Measurements from ENCODE around the gene CD276.
"Not testable (repeated sequence)": the region's sequence is repeated elsewhere in the genome, so short reads cannot be mapped to it uniquely, and the experiment has no call there.

CD276 gene

DNA sequence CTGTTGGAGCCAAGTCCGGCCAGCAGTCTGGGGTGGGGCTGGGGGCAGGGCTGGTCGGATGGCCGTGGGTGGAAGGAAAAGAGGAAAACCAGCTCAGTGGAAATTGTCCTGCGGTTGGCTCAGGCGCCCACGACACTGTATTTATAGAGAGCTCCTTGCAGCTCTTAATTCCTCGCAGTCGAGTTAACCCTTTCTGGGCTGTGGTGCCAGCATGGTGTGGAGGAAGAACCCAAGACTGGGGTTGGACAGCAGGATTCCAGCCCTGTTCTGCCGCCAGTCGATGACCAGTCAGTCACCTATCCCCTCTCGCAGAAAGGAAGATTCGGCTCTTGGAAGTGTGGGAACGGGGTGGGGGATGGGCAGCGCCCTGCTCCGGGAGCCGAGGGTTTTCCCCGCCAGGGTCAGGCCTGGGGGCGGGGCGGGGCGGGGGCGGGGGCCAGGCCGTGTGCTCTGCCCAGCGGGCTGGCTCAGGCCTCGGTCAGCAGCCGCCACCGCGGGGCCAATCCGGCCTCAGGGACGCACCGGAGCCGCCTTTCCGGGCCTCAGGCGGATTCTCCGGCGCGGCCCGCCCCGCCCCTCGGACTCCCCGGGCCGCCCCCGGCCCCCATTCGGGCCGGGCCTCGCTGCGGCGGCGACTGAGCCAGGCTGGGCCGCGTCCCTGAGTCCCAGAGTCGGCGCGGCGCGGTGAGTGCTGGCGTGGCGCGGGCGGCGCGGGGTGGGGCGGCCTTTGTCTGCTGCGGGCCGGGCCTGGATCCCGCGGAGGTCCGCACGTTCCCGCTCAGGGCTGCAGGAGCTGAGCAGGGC lies at the start of gene CD276:
CD276 (plus strand) TSS at position 607 of the 804 bp plus-strand sequence. CDS start 15,257 bp downstream, outside the sequence.
- DNase-seq, result peak; percentile 77

DNA sequence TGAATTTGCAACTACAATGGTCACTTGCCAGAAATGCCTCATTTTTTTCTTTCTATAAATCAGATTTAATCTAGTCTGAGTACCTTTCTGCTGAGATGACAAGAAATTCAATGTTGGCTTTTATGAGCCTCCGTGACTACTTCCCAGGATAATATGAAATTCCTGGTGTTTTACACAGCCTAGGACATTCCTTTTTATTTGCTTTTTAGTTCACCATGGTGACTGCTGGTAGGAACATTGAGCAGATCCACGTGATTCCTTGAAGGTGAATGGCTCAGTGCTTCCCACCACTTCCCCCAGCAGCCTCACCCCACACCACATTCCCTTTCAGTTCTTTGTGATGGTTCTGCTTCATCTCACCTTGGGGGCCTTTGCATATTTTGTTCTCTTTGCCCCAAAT lies 46.7 kb upstream of the CD276 start:
- DNase-seq, result no peak

DNA sequence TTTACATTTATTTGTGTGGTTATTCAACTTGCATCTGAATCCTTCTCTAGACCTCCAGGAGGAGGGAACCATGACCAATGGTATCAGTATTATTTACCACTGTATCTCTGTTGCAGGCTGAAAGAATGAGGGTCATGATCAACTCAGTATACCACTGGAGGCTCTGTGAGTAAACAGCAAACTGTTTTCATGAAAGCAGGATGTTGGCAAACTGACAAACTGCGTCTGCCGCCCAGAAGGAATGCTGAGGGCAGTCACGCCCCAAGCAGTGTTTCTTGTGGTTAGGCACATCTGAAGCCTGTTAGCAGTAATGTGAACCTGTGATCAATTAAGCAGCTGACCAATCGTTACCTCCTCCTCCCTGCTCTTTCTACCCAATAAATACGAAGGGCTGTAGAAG lies 44.7 kb upstream of the CD276 start:
- not testable (repeated sequence) for DNase-seq

DNA sequence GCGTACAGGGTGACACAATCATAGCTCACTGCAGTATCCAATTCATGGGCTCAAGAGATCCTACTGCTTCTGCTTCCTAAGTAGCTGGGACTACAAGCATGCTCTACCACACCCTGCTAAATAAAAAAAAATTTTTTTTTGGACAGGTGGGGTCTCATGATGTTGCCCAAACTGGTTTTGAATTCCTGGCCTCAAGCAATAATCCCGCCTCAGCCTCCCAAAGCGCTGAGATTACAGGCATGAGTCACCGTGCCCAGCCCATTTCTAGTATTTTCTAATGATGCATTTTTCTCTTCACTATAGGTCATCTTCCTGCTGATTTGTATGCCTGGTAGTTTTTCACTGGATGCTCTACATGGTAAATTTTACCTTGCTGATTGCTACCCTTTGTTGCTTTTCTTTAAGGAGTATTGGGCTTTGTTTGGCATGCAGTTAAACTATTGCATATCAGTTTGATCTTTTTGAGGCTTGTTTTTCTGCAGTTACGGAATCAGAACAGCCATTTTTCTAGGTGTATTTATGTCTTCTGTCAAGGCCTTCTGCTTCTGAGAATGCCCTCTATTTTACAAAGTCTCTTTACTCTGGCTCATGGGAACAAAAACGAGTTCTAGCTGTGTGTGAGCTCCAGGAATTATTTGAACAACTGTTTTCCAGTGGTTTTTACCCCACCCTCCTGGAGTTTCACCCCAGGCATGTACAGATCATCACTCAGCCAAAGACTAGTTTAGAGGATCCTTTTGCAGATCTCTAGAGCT lies 36.7 kb upstream of the CD276 start:
- peak; percentile 68 for DNase-seq

DNA sequence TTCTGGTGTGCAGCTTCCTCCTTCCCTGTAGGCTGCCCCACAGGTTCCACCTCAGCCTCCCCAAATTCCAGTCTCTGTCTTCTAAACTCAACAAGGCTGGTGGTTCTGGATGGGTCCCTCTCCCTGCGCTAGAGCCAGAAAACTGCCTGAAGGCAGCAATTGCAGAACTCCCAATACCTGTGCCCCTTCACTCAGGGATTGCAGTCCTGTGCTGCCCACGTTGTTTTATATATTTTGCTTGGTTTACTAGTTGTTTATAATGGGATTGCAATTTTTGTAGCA lies 36.2 kb upstream of the CD276 start:
- DNase-seq, result no peak

DNA sequence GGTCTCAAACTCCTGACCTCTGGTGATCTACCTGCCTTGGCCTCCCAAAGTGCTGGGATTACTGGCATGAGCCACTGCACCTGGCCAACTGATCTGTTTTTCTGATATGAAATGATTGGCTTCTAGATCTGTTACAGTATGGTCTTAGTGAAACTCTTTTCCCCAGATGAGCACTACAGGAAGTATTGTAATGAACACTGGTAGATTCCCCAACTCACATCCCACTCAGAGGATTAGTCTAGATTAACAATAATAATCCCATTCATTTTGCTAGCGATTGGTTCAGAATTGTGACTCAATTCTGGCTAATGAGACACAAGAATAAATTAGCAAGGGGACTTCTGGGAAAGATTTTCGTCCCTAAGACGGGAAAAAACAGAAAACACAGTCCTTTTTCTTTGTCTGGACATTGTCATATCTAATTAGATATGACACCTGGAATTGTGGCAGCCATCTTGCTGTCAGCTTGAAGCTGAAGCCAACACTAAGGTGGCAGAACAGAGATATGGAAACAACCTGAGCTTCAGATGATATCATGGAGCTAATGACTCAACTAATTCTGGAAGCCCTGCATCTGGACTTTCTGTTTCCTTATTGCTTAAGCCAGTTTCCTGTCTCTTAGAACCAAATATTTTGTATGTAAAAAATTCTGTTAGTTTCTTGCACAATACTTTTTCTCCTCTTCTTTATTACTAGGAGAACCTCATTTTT lies 33.6 kb upstream of the CD276 start:
- DNase-seq, result peak; percentile 71

DNA sequence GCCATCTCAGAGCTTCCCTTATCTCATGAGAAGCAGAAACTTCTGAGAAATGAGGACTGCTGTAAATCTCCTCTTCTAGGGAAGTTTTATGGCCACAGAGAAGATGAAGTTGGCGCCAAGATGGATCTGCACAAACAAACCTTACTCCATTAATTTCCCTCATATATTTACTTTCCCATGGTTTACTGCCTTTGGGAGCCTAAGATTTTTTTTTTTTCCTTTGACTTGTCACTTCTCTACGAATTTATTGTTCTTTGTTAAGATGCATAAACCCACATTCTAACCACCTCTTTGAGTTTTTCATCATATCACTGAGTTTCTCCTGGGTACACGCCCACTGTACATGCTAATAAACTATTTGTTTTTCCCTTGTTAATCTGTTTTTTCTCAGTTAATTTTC lies 29.5 kb upstream of the CD276 start:
- DNase-seq, result no peak

DNA sequence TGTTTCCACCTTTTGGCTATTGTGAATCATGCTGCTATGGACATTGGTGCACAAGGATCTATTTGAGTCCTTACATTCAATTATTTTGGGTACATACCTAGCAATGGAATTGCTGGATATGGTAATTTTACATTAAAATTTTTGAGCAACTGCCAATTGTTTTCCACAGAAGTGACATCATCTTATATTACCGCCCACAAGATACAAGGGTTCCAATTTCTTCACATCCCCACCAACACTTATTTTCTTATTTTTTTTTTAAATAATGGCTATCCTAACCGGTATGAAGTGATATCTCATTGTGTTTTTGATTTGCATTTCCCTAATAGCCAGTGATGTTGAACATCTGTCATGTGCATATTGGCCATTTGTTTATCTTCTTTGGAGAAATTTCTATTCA lies 28.5 kb upstream of the CD276 start:
- no peak for DNase-seq

DNA sequence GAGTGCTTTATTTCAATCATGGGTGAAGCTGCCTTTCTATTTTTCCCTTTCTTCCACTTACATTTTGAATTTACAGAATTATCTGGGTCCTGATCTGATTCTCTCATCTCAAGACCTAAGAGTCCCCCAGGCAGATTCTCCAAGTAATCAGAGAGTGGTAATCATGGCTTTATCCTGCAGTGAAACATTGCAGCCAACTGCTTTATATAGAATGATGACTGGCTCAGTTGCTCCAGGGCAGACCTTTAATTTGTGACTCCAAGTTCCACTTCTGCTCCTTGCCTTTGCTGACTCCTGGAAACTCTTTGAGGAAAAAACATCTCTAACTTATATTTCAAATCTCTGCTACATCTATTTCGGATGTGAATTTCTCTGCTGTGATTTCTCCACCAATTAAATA lies 25.5 kb upstream of the CD276 start:
- DNase-seq, result no peak

DNA sequence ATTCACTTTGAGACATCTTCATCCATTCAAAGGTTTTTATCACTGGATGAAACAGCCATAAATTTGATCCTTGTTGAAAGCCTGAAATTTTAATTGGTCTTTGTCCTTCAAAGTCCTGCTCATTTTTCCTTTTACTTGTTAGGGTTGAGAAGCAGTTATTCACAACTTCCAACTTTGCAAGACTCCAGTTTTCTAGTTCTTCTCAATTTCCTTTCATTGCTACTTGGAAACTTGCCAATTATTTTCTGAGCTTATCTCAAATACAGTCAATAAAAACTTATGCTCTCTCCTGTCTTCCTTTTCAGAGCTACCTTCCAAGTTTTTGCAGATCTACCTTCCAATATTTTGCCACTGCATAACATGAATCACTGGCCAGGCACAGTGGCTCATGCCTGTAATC lies 23.7 kb upstream of the CD276 start:
- DNase-seq, result no peak

DNA sequence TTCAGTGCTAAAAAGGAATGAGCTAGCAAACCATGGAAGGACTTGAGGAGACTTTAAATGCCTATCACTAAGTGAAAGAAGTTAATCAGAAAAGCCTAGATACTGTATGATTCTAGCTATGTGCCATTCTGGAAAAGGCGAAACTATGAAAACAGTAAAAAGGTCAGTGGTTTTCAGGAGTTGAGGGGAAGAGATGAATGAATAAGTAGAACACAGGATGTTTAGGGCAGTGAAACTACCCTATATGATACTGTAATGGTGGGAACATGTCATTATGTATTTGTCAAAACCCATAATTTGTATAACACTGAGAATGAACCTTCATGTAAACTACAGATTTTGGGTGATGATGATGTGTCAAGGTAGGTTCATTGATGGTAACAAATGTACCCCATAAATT lies 9.6 kb upstream of the CD276 start:
- DNase-seq, result no peak

DNA sequence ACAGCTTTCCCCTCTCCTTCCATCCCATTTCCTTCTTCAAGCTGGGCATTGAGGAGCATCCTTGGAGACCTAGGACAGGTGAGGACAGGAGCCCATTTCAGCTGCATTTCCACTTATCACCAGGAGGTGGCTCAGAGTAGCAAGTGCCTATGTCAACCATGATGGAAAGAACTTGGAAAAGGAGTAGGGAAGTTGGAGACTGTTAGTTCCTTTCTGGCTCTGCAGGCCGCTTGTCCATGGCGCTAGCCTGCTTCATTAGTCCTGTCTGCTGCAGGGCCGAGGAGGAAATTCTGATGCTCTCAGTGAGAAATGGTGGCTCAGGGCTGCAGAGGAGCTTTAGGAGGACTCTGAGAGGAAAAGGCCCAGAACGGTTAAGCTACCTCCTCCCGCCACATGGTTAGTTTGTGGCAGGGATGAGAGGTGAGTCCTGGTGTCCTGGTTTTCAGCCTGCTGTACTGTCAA lies 7.0 kb upstream of the CD276 start:
- DNase-seq, result peak; percentile 51

DNA sequence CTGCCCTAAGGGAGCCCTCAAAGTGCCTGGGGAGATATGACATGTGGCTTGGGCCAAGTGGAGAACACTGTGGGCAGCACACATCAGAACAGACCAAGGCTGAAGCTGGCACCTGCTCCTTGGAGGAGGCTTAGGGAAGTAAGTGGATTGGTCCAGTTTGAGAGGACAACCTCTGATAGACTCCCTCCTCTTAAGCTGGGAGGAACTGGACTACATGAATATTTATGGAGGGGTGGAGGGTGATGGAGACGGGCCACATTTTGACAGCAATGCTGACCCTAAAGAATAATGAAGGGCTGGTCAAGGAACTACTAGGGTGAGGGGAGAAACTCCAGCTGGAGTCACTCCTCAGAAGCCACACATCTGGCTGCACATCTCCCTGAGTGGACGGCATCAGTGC lies 6.5 kb upstream of the CD276 start:
- no peak for DNase-seq

DNA sequence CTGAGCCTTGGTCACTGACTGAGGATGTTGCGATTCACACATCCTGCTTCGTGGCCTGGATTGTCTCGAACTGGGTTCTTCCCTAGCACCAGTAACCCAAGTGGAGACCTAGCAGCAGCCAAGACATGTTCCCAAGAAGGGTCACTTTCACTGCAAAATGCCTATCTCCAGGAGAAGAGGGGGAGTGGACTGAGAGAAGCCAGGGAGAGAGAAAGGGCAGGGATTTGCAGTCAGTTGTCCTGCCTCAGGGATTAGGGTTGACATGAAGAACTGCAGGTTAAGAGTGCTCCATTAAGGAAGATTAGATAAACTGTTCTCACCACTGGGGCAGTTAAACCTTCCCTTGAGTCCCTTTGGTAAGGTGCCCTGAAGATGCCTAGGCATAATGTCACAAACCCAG lies 5.7 kb upstream of the CD276 start:
- DNase-seq, result no peak

DNA sequence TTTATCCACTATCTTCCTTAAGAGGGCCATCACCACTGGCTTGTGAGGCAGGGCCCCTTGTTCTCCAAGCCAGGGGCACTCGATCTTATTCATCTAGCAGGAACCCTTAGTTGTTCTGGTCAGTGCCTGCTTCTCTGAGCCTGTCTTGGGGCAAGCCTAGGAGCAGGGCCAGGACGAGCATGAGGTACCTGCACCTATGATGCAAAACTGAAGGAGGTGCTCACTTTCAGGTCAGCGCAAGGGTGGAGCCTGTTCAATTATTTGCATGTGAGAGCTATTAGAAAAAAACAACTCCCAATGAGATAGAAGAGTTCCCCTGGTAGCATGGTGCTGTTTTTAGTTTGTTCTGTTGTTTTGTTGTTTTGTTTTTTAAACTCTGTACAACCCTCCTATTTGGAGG lies 5.0 kb upstream of the CD276 start:
- no peak for DNase-seq

DNA sequence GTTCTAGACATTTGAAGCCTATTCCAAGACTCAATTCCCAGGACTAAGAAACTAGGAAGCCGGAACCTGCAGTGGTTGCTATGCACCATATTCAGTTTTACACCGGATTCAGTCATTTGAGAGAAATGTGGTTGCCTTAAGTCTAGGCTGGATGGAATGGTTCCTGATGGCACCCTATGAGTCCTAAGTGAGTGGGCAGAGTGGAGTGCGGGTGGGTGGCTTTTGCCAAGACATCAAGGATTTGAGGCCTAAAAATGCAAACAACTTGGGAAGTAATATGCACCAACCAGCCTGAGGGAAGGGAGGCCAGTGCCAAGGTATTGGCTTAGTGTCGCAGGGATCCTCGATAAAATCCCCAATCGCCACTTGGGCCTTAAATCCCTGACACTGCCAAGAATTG lies 4.2 kb upstream of the CD276 start:
- no peak for DNase-seq

DNA sequence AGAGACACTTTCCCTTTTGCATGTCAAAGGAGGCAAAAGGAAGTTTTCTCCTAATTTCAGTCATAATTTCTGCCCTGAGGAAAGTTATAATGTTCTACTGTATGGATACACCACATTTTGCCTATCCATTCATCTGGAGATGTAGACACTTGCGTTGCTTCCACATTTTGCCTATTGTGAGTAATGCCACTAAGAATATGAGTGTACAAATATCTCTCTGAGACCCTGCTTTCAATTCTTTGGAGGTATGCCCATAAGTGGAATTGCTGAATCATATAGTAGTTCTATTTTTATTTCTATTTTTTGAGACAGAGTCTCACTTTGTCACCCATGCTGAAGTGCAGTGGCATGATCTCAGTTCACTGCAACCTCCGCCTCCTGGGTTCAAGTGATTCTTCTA lies 3.6 kb upstream of the CD276 start:
- DNase-seq, result no peak

DNA sequence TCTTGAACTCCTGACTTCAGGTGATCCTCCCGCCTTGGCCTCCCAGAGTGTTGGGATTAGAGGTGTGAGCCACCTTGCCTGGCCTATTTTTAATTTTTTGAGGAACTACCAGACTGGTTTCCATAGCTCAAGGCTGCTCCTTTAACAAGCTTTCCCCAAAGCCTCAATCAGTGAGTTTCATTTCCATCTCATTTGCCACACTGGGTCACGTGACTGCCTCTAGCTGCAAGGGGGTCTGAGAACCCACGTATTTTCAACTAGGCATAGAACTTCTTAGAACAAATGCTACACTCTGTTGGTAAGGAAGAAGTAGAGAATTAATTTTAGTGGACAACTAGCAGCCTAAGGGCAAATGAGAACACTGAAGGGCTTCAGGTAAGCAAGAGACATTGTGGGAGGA lies 3.1 kb upstream of the CD276 start:
- DNase-seq, result no peak

DNA sequence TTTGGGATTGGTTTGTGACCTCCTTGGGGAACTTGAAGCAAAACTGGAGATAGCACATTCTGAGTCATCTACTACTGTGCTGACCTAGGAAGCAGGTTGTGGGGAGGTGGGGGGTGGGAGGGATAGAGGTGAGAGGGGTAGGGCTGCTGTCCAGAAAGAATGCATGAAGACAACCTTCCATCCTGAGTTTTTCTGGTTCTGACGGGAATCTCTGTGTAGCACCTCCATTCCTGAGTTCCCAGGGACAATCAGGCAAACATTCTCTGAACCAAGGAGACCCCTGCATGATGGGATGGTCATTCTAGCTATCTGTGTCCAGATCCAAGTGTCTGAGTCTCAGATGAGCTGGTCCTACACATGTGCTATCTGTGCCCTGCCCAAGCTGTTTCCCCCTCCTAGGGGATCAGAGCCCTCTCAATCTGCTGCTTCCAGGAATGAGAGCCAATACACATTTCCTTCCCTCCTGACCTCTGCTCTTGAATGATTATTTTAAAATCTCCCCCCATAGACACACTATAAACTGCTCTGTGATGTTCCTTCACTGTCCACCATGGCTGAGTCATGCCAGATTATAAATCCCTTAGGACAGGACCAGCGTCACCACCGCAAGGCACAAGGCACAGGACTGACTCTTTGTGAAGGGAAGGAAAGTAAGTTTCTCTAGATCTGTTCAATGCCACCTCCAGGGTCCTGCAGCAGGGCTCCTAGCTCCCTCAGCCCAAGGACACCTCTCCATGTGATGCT lies 2.2 kb upstream of the CD276 start:
- DNase-seq, result no peak

DNA sequence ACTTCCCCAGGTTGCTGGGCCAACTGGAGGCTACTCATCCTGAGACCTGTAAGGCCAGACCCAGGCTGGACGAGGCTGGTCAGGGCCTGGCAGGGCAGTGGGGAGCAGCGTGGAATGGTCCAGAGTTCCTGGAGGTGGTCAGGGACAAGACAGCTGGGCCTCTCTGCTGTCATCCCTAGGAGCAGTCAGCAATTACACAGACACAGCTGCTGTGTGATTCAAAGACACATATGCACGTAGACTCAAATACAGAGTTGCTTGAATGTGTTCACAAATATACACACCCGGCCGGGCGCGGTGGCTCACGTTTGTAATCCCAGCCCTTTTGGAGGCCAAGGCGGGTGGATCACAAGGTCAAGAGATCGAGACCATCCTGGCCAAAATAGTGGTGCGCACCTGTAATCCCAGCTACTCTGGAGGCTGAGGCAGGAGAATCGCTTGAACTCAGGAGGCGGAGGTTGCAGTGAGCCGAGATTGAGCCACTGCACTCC lies 1.5 kb upstream of the CD276 start:
- no peak for DNase-seq

DNA sequence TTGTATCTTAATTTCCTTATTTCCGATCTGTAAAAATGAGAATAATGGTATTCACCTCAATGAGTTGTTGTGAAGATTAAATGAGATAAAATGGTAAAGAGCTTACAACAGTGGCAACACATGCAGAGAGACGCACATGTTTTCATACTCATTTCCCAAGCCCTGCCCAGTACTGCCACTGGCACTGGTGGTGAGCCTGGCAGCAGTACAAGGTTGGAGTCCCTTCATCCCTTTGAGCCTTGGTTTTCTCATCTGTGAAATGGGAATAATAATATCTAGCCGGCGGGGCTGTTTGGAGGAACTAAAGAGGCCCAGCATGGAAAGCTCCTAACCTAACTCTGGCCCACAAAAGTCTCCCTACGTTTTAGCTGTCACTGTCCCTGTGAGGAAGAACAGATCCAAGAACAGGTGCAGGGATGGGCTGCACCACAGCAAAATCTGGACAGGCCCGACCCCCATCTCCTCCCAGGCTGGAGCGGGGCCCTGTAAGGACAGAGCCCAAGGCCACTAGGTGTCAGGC lies 866 bp upstream of the CD276 start:
- no peak for DNase-seq

DNA sequence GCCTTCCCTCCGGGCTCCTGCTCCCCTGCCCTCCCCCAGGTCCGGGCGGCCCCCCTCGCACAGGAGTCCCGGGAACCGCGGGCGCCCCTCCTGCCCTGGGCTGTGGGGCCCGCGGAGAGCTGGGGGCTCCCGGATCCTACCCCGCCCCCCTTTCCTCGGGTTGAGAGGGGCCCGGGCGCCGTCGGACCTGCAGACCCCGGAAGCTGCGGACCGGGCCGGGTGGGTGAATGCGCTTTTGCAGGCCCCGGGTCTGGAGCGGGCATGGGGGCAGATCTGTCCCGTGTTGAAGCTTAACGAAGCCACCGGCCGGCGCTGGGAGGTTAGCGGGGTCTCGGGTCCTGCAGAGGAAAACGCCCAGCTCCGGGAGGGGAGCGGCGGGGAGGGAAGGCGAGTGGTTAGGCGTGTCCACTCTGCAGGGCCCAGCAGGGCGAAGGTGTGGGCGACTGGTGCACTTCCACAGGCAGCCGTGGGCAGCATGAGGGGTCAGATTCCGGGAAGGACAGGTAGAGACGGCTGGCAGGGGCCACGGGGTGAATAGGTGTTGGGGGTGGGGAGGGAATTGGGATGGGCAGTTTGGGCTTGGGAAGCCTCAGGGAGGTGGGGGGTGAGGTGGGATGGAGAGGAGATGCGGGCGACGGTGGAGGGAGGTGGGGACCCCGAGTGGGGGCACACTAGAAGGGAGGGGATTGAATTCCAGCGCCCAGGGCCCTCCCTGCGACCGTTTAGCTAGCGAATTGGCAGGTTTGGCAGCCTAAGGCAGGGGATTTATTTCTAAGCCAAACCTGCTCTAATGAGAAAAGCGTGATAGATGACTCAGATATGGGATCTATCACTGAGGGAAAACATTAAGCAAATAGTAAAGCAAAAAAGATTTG lies 635 bp downstream of the CD276 start:
- no peak for DNase-seq

All from NCI-H226 (cell line).